HepG2 (cell line): Measurements from ENCODE around the gene ZSWIM6.

Source experiments
- CBX1 ChIP-seq: IDR thresholded peaks from one replicate; pipeline ENCODE4 v1.6.1; 2016; ENCODE audit warnings: antibody characterized with exemption, low read depth
- DNMT3B ChIP-seq: conservative IDR thresholded peaks from 2 replicates; pipeline ENCODE4 v1.6.1; 2016; ENCODE audit warnings: missing biosample characterization, control low read depth
- NR2C2 ChIP-seq: sonication (generic); formaldehyde crosslinking; IDR thresholded peaks from 2 replicates; pipeline ENCODE4 v1.4.0; 2020; ENCODE audit warnings: missing genetic modification reagents, mild to moderate bottlenecking, moderate library complexity, borderline replicate concordance
- PHF20 ChIP-seq: sonication (generic); formaldehyde crosslinking; IDR thresholded peaks from 2 replicates; pipeline ENCODE4 v1.5.0; 2020; ENCODE audit warnings: mild to moderate bottlenecking, missing genetic modification reagents

- TF ChIP-seq NR2C2 (no peak), CBX1 (no peak), PHF20 (no peak), DNMT3B (CRISPR knock-in tag) (no peak)
Observed at GRCh38 chr5:61299261-61299681, 32.8 kb upstream of the ZSWIM6 start.
